Body of pancreas (tissue), 4 donors: ENCODE measurements around the gene SPATA17.

Source experiments
- POLR2A ChIP-seq, 3 donors: fragments of 450-650 bp; IDR thresholded peaks; one replicate each; pipeline ENCODE4 v1.6.1; 2016; ENCODE audit warnings: antibody characterized with exemption in 3 of 3, mild to moderate bottlenecking in 2 of 3
- TF ChIP-seq, protein P1 (sequence below), 7 experiments: fragments of 450-650 bp in 4 of 7; fragments of 200-600 bp in 3 of 7; sonication (generic) in 3 of 7; IDR thresholded peaks; one replicate each; pipeline ENCODE4 v1.5.1; 2016 to 2019; ENCODE audit warnings: antibody characterized with exemption in 7 of 7

GRCh38 chr1:217650674-217651073 is 19.5 kb downstream of the SPATA17 start:
- TF ChIP-seq, protein P1, sequence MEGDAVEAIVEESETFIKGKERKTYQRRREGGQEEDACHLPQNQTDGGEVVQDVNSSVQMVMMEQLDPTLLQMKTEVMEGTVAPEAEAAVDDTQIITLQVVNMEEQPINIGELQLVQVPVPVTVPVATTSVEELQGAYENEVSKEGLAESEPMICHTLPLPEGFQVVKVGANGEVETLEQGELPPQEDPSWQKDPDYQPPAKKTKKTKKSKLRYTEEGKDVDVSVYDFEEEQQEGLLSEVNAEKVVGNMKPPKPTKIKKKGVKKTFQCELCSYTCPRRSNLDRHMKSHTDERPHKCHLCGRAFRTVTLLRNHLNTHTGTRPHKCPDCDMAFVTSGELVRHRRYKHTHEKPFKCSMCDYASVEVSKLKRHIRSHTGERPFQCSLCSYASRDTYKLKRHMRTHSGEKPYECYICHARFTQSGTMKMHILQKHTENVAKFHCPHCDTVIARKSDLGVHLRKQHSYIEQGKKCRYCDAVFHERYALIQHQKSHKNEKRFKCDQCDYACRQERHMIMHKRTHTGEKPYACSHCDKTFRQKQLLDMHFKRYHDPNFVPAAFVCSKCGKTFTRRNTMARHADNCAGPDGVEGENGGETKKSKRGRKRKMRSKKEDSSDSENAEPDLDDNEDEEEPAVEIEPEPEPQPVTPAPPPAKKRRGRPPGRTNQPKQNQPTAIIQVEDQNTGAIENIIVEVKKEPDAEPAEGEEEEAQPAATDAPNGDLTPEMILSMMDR (IDR thresholded peaks at IDR 0.05), result no peak
- TF ChIP-seq POLR2A (IDR thresholded peaks at IDR 0.05), result no peak
